ENCODE measurements around the gene MAN1A1. TPM values are rescaled to one million over a fixed set of nuclear protein-coding genes. Genes with fewer than 3 reads are reported as not detected.

Gene MAN1A1
- total and polyA plus RNA-seq, 4 donors = 68.2 to 209 (median 148) TPM

DNA sequence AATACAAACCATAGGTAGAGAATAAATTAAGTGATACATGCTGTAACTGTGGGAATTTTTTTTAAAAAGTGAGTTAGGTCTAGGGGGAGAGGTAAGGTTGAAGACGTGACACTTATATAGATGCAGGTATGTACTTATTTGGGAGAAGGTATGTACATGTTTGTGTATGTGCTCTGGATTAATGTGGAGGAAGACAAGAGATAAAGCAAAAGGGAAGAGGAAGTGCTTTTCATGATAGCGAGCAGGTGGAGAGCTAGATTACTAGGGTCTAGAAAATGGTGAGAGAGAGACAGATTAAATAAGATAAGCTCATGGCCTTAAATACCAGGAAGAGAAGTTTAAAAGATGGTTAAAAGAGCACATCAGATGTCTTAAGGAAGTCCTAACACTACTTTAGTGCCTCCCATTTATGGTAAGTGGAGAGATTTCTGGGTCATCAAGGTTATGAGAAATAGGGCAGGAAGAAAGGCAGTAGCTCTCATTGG, 92.5 kb downstream of the MAN1A1 start:
- WGBS = 66% methylated on average over 2 of the region's 2 CpGs
- H3K4me1 ChIP-seq (ENCODE audit: control insufficient read depth in 4 of 4, insufficient read depth in 4 of 4, low read length in 3 of 4) = peaks cover 3 to 20% (median 9%) of the 10 kb centered on the region in 4 donors
- TF ChIP-seq SP1 (IDR thresholded peaks at IDR 0.05) (no peak), EGR1 (IDR thresholded peaks at IDR 0.05; ENCODE audit: low read depth in 2 of 2) (no peak), ZBTB33 (IDR thresholded peaks at IDR 0.05) (no peak), HNF4A (conservative IDR thresholded peaks at IDR 0.05) (no peak), RAD21 (IDR thresholded peaks at IDR 0.05) (no peak), GABPA (IDR thresholded peaks at IDR 0.05 in 1 of 2, conservative IDR thresholded peaks at IDR 0.05 in 1 of 2) (no peak), TAF1 (conservative IDR thresholded peaks at IDR 0.05) (no peak), NR2F2 (IDR thresholded peaks at IDR 0.05) (no peak)
- TF ChIP-seq, protein P1, sequence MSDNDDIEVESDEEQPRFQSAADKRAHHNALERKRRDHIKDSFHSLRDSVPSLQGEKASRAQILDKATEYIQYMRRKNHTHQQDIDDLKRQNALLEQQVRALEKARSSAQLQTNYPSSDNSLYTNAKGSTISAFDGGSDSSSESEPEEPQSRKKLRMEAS (IDR thresholded peaks at IDR 0.05) = no peak
- no peak overlapping the region for H3K27ac ChIP-seq (ENCODE audit: low read depth in 1 of 2, low read length in 2 of 2)
- no peak for DNase-seq (ENCODE audit: low spot score)
- no peak overlapping the region for H3K9ac ChIP-seq (ENCODE audit: low read depth in 1 of 2, low read length in 2 of 2)
- H3K9me3 ChIP-seq (ENCODE audit: control insufficient read depth in 4 of 4, low read length in 3 of 4) = no peaks in the 10 kb centered on the region
- no peak overlapping the region for H3K4me3 ChIP-seq (ENCODE audit: low read depth in 1 of 3, low read length in 3 of 3)
- no peaks in the 10 kb centered on the region for H3K27me3 ChIP-seq (ENCODE audit: control insufficient read depth in 4 of 4, insufficient read depth in 4 of 4, low read length in 3 of 4)
- peaks cover 0 to 6% (median 0%) of the 10 kb centered on the region in 4 donors for H3K36me3 ChIP-seq (ENCODE audit: control insufficient read depth in 4 of 4, insufficient read depth in 3 of 4, low read depth in 1 of 4, low read length in 3 of 4)

DNA sequence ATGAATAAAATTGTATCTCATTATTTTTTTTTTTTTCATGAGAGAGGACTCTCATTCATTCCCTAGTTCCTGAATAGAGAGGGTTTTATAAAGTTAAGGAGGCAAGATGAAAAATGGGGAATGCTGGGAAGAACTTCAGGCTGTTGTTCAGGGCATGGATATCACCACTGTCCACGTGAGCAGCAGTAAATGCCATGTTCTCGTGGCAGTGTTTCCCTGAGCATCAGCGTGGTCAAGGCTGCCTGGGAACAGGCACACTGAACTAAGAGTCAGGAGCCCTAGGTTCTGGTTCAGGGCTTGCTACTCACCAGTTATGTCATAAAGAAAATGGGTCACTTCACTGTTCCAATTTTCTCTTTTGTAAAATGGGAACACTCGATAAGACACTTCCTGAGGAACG, 93.2 kb downstream of the MAN1A1 start:
- Histone ChIP-seq H3K27me3 (ENCODE audit: control insufficient read depth in 4 of 4, insufficient read depth in 4 of 4, low read length in 3 of 4) (no peaks in the 10 kb centered on the region), H3K27ac (ENCODE audit: low read depth in 1 of 2, low read length in 2 of 2) (no peak overlapping the region), H3K36me3 (ENCODE audit: control insufficient read depth in 4 of 4, insufficient read depth in 3 of 4, low read depth in 1 of 4, low read length in 3 of 4) (peaks cover 0 to 6% (median 0%) of the 10 kb centered on the region in 4 donors), H3K4me3 (ENCODE audit: low read depth in 1 of 3, low read length in 3 of 3) (no peak overlapping the region), H3K4me1 (ENCODE audit: control insufficient read depth in 4 of 4, insufficient read depth in 4 of 4, low read length in 3 of 4) (peaks cover under 1 to 14% (median 4%) of the 10 kb centered on the region in 4 donors), H3K9ac (ENCODE audit: low read depth in 1 of 2, low read length in 2 of 2) (no peak overlapping the region), H3K9me3 (ENCODE audit: control insufficient read depth in 4 of 4, low read length in 3 of 4) (no peaks in the 10 kb centered on the region)
- no peak for TF ChIP-seq HNF4G (IDR thresholded peaks at IDR 0.05)
- no peak for TF ChIP-seq EGR1 (IDR thresholded peaks at IDR 0.05; ENCODE audit: low read depth in 2 of 2)
- no peak for DNase-seq (ENCODE audit: low spot score)
- 88% methylated on average over 5 of the region's 5 CpGs for WGBS

DNA sequence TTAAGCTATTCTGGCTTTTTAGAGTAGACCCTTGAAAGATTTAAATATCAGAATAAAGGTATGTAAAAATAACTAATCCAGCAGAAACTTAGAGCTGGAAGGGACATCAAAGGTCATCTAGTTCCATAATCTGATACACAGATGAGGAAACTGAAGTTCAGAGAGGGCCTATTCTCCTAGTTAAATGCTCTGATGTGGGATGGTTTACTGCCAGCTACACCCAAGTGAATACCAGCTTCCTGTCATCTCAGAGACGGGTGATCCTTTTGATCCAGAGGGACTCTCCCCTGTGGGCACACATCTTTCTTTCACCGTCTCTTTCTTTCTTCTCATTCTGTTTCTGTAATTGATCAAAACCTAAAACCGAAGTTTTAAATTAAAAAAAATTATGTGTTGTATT, 94.1 kb downstream of the MAN1A1 start:
- no peak overlapping the region for H3K9ac ChIP-seq (ENCODE audit: low read depth in 1 of 2, low read length in 2 of 2)
- TF ChIP-seq RAD21 (IDR thresholded peaks at IDR 0.05) = no peak
- TF ChIP-seq EGR1 (IDR thresholded peaks at IDR 0.05; ENCODE audit: low read depth in 2 of 2) = no peak
- TF ChIP-seq, protein P2, sequence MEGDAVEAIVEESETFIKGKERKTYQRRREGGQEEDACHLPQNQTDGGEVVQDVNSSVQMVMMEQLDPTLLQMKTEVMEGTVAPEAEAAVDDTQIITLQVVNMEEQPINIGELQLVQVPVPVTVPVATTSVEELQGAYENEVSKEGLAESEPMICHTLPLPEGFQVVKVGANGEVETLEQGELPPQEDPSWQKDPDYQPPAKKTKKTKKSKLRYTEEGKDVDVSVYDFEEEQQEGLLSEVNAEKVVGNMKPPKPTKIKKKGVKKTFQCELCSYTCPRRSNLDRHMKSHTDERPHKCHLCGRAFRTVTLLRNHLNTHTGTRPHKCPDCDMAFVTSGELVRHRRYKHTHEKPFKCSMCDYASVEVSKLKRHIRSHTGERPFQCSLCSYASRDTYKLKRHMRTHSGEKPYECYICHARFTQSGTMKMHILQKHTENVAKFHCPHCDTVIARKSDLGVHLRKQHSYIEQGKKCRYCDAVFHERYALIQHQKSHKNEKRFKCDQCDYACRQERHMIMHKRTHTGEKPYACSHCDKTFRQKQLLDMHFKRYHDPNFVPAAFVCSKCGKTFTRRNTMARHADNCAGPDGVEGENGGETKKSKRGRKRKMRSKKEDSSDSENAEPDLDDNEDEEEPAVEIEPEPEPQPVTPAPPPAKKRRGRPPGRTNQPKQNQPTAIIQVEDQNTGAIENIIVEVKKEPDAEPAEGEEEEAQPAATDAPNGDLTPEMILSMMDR (IDR thresholded peaks at IDR 0.05; ENCODE audit: low read depth, low read length, missing input control) = no peak
- TF ChIP-seq, protein P3, sequence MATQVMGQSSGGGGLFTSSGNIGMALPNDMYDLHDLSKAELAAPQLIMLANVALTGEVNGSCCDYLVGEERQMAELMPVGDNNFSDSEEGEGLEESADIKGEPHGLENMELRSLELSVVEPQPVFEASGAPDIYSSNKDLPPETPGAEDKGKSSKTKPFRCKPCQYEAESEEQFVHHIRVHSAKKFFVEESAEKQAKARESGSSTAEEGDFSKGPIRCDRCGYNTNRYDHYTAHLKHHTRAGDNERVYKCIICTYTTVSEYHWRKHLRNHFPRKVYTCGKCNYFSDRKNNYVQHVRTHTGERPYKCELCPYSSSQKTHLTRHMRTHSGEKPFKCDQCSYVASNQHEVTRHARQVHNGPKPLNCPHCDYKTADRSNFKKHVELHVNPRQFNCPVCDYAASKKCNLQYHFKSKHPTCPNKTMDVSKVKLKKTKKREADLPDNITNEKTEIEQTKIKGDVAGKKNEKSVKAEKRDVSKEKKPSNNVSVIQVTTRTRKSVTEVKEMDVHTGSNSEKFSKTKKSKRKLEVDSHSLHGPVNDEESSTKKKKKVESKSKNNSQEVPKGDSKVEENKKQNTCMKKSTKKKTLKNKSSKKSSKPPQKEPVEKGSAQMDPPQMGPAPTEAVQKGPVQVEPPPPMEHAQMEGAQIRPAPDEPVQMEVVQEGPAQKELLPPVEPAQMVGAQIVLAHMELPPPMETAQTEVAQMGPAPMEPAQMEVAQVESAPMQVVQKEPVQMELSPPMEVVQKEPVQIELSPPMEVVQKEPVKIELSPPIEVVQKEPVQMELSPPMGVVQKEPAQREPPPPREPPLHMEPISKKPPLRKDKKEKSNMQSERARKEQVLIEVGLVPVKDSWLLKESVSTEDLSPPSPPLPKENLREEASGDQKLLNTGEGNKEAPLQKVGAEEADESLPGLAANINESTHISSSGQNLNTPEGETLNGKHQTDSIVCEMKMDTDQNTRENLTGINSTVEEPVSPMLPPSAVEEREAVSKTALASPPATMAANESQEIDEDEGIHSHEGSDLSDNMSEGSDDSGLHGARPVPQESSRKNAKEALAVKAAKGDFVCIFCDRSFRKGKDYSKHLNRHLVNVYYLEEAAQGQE (IDR thresholded peaks at IDR 0.05) = no peak
- no peak for TF ChIP-seq YY1 (IDR thresholded peaks at IDR 0.05)
- no peak for TF ChIP-seq ATF3 (IDR thresholded peaks at IDR 0.05)
- TF ChIP-seq, protein P1 (IDR thresholded peaks at IDR 0.05) = no peak
- no peak for TF ChIP-seq RXRA (IDR thresholded peaks at IDR 0.05)
- H3K36me3 ChIP-seq (ENCODE audit: control insufficient read depth in 4 of 4, insufficient read depth in 3 of 4, low read depth in 1 of 4, low read length in 3 of 4) = peaks cover 0 to 6% (median 0%) of the 10 kb centered on the region in 4 donors
- no peak overlapping the region for H3K27ac ChIP-seq (ENCODE audit: low read depth in 1 of 2, low read length in 2 of 2)
- H3K4me1 ChIP-seq (ENCODE audit: control insufficient read depth in 4 of 4, insufficient read depth in 4 of 4, low read length in 3 of 4) = peaks cover 0 to 9% (median 2%) of the 10 kb centered on the region in 4 donors
- no peaks in the 10 kb centered on the region for H3K9me3 ChIP-seq (ENCODE audit: control insufficient read depth in 4 of 4, low read length in 3 of 4)
- DNase-seq (ENCODE audit: low spot score) = no peak
- H3K4me3 ChIP-seq (ENCODE audit: low read depth in 1 of 3, low read length in 3 of 3) = no peak overlapping the region
- no peaks in the 10 kb centered on the region for H3K27me3 ChIP-seq (ENCODE audit: control insufficient read depth in 4 of 4, insufficient read depth in 4 of 4, low read length in 3 of 4)
- WGBS = 98% methylated on average over 3 of the region's 3 CpGs

All from liver (tissue), 9 donors.